NCI-H510A (cell line): ENCODE data around the gene PDP2.

Source experiments
- DNase-seq: peaks from one replicate; lab custom pipeline; 2025; lab: John Stamatoyannopoulos, UW

The PDP2 gene

GRCh38 chr16:66935314-66936011, 55.1 kb downstream of the PDP2 start, which contains the start of gene CES2:
TSS of gene CES2 (plus strand) at chr16:66935516. CDS start at chr16:66935636, 120 bp downstream.
- no peak for DNase-seq

- no peak for DNase-seq
Observed at GRCh38 chr16:66936462-66936861, 56.1 kb downstream of the PDP2 start.

DNA sequence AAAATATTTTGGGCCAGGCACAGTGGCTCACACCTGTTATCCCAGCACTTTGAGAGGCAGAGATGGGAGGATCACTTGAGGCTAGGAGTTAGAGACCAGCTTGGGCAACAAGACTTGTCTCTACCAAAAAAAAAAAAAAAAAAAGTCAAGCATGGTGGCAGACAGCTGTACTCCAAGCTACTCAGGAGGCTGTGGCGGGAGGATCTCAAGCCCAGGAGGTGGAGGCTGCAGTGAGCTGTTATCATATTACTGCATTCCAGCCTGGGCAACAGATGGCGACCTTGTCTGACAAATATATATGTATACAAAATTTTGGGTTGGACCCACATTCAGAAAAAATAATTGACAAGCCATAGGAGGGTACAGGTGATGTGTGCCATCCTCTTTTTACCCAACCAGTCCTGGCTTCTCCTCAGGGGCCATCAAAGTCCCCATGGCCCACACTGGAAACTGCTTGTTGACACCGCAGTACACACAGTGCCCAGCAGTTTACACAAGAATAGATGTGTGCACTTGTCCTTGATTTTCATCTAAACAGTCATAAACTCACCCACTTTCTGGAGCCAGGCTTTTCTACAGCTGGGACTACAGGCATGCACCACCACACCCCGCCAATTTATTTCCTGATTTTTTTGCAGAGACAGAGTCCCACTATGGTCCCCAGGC, 56.7 kb downstream of the PDP2 start:
- no peak for DNase-seq

DNA sequence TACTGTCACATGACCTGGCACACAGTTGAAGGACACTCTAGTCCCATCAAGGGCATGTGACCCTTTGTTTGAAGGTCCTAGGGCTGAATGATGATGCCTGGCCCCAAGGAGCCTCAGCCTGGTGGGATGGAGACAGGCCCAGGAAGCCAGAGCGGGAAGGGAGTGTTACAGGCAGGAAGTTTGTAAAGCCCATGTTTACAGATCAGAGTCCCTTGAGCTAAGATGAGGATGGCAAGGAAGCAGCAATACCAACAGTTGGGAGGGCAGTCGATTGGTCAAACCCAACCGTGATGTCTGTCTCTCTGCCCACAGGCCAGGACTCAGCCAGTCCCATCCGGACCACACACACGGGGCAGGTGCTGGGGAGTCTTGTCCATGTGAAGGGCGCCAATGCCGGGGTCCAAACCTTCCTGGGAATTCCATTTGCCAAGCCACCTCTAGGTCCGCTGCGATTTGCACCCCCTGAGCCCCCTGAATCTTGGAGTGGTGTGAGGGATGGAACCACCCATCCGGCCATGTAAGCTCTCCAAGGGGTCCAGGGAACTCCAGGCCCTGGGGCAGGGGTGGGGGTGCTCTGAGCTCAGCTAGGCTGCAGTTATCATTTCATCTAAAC, 57.5 kb downstream of the PDP2 start:
- no peak for DNase-seq

- no peak for DNase-seq
Observed at GRCh38 chr16:66939366-66939765, 59.1 kb downstream of the PDP2 start.

DNA sequence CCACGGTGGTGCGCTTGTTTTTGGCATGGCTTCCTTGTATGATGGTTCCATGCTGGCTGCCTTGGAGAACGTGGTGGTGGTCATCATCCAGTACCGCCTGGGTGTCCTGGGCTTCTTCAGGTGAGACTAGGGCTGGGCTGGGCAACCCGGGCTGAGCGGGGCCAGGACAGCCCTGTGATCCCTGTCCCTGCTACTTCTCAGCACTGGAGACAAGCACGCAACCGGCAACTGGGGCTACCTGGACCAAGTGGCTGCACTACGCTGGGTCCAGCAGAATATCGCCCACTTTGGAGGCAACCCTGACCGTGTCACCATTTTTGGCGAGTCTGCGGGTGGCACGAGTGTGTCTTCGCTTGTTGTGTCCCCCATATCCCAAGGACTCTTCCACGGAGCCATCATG, 59.9 kb downstream of the PDP2 start:
- DNase-seq = no peak
